GM12872 (cell line): ENCODE measurements around the gene ADAD2.

Experiments used
- CTCF ChIP-seq: IDR thresholded peaks from 3 replicates; pipeline ENCODE4 v1.5.1; 2011; ENCODE audit warnings: low read depth, mild to moderate bottlenecking, low read length, moderate library complexity; ENCODE audit not compliant: insufficient read depth

The ADAD2 gene

GRCh38 chr16:84193480-84193879 lies 2.5 kb downstream of the ADAD2 start:
- no peak for TF ChIP-seq CTCF

GRCh38 chr16:84194018-84194417 lies 3.1 kb downstream of the ADAD2 start:
- TF ChIP-seq CTCF = no peak

GRCh38 chr16:84194470-84195200 lies 3.7 kb downstream of the ADAD2 start:
- no peak for TF ChIP-seq CTCF

GRCh38 chr16:84195201-84196093 lies 4.5 kb downstream of the ADAD2 start:
- no peak for TF ChIP-seq CTCF

- TF ChIP-seq CTCF = no peak
Measured at GRCh38 chr16:84196101-84196500, 5.1 kb downstream of the ADAD2 start.

GRCh38 chr16:84196727-84197394 lies 5.9 kb downstream of the ADAD2 start:
- no peak for TF ChIP-seq CTCF
